Measurements from ENCODE around the gene SEC11A. TPM values are rescaled to one million over a fixed set of nuclear protein-coding genes. Genes with fewer than 3 reads are reported as not detected.
A peak's percentile ranks its signal among the peaks of the same experiment; 100 is the strongest.
"Not testable (repeated sequence)": the region's sequence is repeated elsewhere in the genome, so short reads cannot be mapped to it uniquely, and the experiment has no call there.

Gene SEC11A
- total RNA-seq, 4 donors from 2014 or later, result 19.9 to 124 (median 83.0) TPM

DNA sequence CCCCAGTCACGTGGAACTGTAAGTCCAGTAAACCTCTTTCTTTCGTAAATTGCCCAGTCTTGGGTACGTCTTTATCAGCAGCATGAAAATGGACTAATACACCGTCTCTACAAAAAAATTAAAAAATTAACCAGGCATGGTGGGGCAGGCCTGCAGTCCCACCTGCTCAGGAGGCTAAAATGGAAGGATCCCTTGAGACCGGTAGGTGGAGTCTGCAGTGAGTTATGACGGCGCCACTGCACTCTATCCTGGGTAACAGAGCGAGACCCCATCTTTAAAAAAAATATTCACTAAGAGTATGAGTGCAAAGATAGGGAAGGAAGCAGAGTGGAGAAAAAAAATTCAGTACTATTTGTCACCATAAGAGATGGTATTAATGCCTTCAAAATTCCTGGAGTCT is 25.6 kb downstream of the SEC11A start:
- Histone ChIP-seq H3K36me3 (peaks cover 0 to 24% (median 9%) of the 10 kb centered on the region in 4 donors), H3K4me1 (peaks cover 0 to 3% (median 0%) of the 10 kb centered on the region in 4 donors), H3K9me3 (no peaks in the 10 kb centered on the region), H3K4me3 (no peak overlapping the region), H3K27ac (no peak overlapping the region), H3K27me3 (no peaks in the 10 kb centered on the region)
- in situ Hi-C loops (cut with MboI; ENCODE audit: low pct_ligation_motif_present in 1 of 4, low pct_unique_long_range_greater_than_20kb in 1 of 4, low sequenced_read_pairs in 3 of 4) (no loop called here), intact Hi-C loops (cut with DNase I; ENCODE audit: low total_unique reads) (no loop called here)
- WGBS, 2 donors (ENCODE audit: low coverage in 1 of 2), result 97 to 100% methylated on average over 6 to 8 of the region's 8 CpGs
- TF ChIP-seq EP300 (IDR thresholded peaks at IDR 0.05; ENCODE audit: low read depth) (no peak), POLR2AphosphoS5 (IDR thresholded peaks at IDR 0.05) (no peak), POLR2A (IDR thresholded peaks at IDR 0.05) (no peak)
- TF ChIP-seq, protein P1, sequence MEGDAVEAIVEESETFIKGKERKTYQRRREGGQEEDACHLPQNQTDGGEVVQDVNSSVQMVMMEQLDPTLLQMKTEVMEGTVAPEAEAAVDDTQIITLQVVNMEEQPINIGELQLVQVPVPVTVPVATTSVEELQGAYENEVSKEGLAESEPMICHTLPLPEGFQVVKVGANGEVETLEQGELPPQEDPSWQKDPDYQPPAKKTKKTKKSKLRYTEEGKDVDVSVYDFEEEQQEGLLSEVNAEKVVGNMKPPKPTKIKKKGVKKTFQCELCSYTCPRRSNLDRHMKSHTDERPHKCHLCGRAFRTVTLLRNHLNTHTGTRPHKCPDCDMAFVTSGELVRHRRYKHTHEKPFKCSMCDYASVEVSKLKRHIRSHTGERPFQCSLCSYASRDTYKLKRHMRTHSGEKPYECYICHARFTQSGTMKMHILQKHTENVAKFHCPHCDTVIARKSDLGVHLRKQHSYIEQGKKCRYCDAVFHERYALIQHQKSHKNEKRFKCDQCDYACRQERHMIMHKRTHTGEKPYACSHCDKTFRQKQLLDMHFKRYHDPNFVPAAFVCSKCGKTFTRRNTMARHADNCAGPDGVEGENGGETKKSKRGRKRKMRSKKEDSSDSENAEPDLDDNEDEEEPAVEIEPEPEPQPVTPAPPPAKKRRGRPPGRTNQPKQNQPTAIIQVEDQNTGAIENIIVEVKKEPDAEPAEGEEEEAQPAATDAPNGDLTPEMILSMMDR (IDR thresholded peaks at IDR 0.05), result no peak
- DNase-seq, result no peak

DNA sequence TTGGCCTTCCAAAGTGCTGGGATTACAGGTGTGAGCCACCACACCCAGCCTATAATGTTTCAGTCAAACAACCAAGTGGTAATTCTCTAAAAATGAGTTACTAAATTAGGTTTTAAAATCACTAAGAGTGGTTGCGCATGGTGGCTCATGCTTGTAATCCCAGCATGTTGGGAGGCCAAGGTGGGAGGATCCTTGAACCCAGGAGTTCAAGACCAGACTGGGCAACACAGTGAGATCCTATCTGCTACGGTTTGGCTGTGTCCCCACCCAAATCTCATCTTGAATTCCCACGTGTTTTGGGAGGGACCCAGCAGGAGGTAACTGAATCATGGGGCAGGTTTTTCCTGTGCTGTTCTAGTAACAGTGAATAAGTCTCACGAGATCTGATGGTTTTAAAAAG is 26.1 kb downstream of the SEC11A start:
- no peak for TF ChIP-seq EP300 (IDR thresholded peaks at IDR 0.05; ENCODE audit: low read depth)
- TF ChIP-seq, protein P1 (IDR thresholded peaks at IDR 0.05), result no peak
- no peak for TF ChIP-seq POLR2A (IDR thresholded peaks at IDR 0.05)
- TF ChIP-seq POLR2AphosphoS5 (IDR thresholded peaks at IDR 0.05), result no peak
- no peaks in the 10 kb centered on the region for H3K9me3 ChIP-seq
- in situ Hi-C loops (cut with MboI; ENCODE audit: low pct_ligation_motif_present in 1 of 4, low pct_unique_long_range_greater_than_20kb in 1 of 4, low sequenced_read_pairs in 3 of 4) (no loop called here), intact Hi-C loops (cut with DNase I; ENCODE audit: low total_unique reads) (no loop called here)
- H3K4me3 ChIP-seq, result no peak overlapping the region
- DNase-seq, result no peak
- peaks cover 0 to 24% (median 9%) of the 10 kb centered on the region in 4 donors for H3K36me3 ChIP-seq
- 94% methylated on average over 4 of the region's 4 CpGs; no CpG with 5 or more reads in 1 of the 2 donors for WGBS, 2 donors (ENCODE audit: low coverage in 1 of 2)
- no peak overlapping the region for H3K27ac ChIP-seq
- no peaks in the 10 kb centered on the region for H3K27me3 ChIP-seq
- peaks cover 0 to 3% (median 0%) of the 10 kb centered on the region in 4 donors for H3K4me1 ChIP-seq

DNA sequence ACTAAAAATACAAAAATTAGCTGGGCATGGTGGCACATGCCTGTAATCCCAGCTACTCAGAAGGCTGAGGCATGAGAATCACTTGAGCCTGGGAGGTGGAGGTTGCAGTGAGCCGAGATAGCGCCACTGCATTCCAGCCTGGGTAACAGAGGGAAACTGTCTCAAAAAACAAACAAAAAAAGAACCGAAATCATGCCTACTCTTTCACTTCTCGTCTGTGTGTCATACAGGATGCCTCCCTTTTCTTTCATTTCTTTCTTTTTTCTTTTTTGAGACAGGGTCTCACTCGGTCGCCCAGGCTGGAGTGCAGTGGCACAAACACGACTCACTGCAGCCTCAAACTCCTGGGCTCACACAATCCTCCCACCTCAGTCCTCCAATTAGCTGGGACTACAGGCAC is 29.5 kb downstream of the SEC11A start:
- in situ Hi-C loops (cut with MboI; ENCODE audit: low pct_ligation_motif_present in 1 of 4, low pct_unique_long_range_greater_than_20kb in 1 of 4, low sequenced_read_pairs in 3 of 4); H3K9me3 ChIP-seq; H3K4me3 ChIP-seq; H3K27me3 ChIP-seq; intact Hi-C loops (cut with DNase I; ENCODE audit: low total_unique reads); DNase-seq; H3K4me1 ChIP-seq; H3K27ac ChIP-seq: not testable (repeated sequence)
- WGBS, 2 donors (ENCODE audit: low coverage in 1 of 2), result 82% methylated on average over 7 of the region's 7 CpGs
- peaks cover 0 to 36% (median 9%) of the 10 kb centered on the region in 4 donors for H3K36me3 ChIP-seq

DNA sequence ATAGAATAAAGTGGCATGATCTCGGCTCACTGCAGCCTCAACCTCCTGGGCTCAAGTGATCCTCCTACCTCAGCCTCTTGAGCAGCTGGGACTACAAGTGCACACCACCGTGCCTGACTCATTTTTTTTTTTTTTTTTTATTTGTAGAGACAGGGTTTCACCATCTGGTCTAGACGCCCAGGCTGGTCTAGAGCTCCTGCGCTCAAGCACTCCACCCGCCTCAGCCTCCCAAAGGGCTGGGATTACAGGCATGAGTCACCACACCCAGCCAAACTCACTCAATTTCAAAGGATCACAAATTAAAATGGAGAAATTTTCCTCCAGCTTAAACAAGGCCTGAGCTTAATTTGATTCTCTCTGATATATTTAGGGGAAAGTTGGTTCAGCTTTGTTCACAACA is 30.6 kb downstream of the SEC11A start:
- WGBS, 2 donors (ENCODE audit: low coverage in 1 of 2), result 62 to 71% methylated on average over 2 to 5 of the region's 5 CpGs
- no peak overlapping the region for H3K4me3 ChIP-seq
- no peaks in the 10 kb centered on the region for H3K9me3 ChIP-seq
- no peak overlapping the region for H3K27ac ChIP-seq
- peak; percentile 13 for DNase-seq
- in situ Hi-C loops (cut with MboI; ENCODE audit: low pct_ligation_motif_present in 1 of 4, low pct_unique_long_range_greater_than_20kb in 1 of 4, low sequenced_read_pairs in 3 of 4), result no loop called here
- H3K27me3 ChIP-seq, result no peaks in the 10 kb centered on the region
- H3K4me1 ChIP-seq, result no peaks in the 10 kb centered on the region
- TF ChIP-seq POLR2AphosphoS5 (IDR thresholded peaks at IDR 0.05), result no peak
- TF ChIP-seq EP300 (IDR thresholded peaks at IDR 0.05; ENCODE audit: low read depth), result no peak
- TF ChIP-seq, protein P1 (IDR thresholded peaks at IDR 0.05), result no peak
- no peak for TF ChIP-seq POLR2A (IDR thresholded peaks at IDR 0.05)
- H3K36me3 ChIP-seq, result peaks cover 0 to 42% (median 12%) of the 10 kb centered on the region in 4 donors
- intact Hi-C loops (cut with DNase I; ENCODE audit: low total_unique reads), result no loop called here

DNA sequence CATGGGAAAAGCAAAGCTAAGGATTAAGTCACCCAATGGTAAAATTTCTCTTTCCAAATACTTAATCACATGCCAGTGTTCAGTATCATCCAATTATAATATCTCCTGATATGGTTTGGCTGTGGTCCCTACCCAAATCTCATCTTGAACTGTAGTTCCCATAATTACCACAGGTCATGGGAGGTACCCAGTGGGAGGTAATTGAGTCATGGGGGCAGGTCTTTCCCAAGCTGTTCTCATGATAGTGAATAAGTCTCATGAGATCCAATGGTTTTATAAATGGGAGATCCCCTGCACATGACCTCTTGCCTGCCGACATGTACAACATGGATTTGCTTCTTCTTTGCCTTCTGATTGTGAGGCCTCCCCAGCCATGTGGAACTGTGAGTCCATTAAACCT is 31.8 kb downstream of the SEC11A start:
- H3K27me3 ChIP-seq, result no peaks in the 10 kb centered on the region
- TF ChIP-seq, protein P1 (IDR thresholded peaks at IDR 0.05), result no peak
- TF ChIP-seq POLR2A (IDR thresholded peaks at IDR 0.05) (no peak), POLR2AphosphoS5 (IDR thresholded peaks at IDR 0.05) (no peak), EP300 (IDR thresholded peaks at IDR 0.05; ENCODE audit: low read depth) (no peak)
- no peak for DNase-seq
- H3K9me3 ChIP-seq, result no peaks in the 10 kb centered on the region
- H3K36me3 ChIP-seq, result peaks cover 0 to 37% (median 11%) of the 10 kb centered on the region in 4 donors
- H3K4me1 ChIP-seq, result no peaks in the 10 kb centered on the region
- 44 to 57% methylated on average over 1 of the region's 1 CpG for WGBS, 2 donors (ENCODE audit: low coverage in 1 of 2)
- H3K4me3 ChIP-seq, result no peak overlapping the region
- H3K27ac ChIP-seq, result no peak overlapping the region
- in situ Hi-C loops (cut with MboI; ENCODE audit: low pct_ligation_motif_present in 1 of 4, low pct_unique_long_range_greater_than_20kb in 1 of 4, low sequenced_read_pairs in 3 of 4) (no loop called here), intact Hi-C loops (cut with DNase I; ENCODE audit: low total_unique reads) (no loop called here)
